Pancreas (tissue), 10 donors: Measurements from ENCODE around the gene TLX1. TPM values are rescaled to one million over a fixed set of nuclear protein-coding genes. Genes with fewer than 3 reads are reported as not detected.

Experiments used
- ATAC-seq, 4 donors: fragments of 200-7000 bp; cut with Tn5 transposase; one replicate each; pipeline versions ENCODE4 v1.8.0 to v1.9.1; 2020; ENCODE audit warnings: mild to moderate bottlenecking in 4 of 4, moderate library complexity in 4 of 4
- DNase-seq, 6 donors: peaks; one replicate each; pipeline ENCODE4 v3.0.0-alpha.2; 2020
- FAIRE-seq: peaks from 2 replicates; lab custom pipeline; 2012; peaks lifted over from hg19 to GRCh38; lab: Jason Lieb, UNC
- H3K27ac ChIP-seq, 4 donors: fragments of 200-600 bp; sonication (generic); 1 replicate in 3 of 4; 2 replicates in 1 of 4; pipeline versions ENCODE4 v1.5.0 to v1.8.0; 2020
- H3K27me3 ChIP-seq, 4 donors: fragments of 200-600 bp; one replicate each; pipeline ENCODE4 v1.8.0; 2021
- H3K36me3 ChIP-seq, 3 donors: fragments of 200-600 bp; sonication (generic) in 1 of 3; one replicate each; pipeline versions ENCODE4 v1.5.0 to v1.8.0; 2020 to 2021
- H3K4me1 ChIP-seq, 3 donors: fragments of 200-600 bp; one replicate each; pipeline ENCODE4 v1.8.0; 2021
- H3K4me3 ChIP-seq, 4 donors: fragments of 200-600 bp; sonication (generic) in 2 of 4; one replicate each; pipeline versions ENCODE4 v1.5.0 to v1.8.0; 2020 to 2021
- H3K9me3 ChIP-seq, 4 donors: fragments of 200-600 bp; one replicate each; pipeline ENCODE4 v1.8.0; 2021
- CTCF ChIP-seq, 4 donors: fragments of 200-600 bp; sonication (generic) in 3 of 4; IDR thresholded peaks; one replicate each; pipeline versions ENCODE4 v1.5.0 to v1.8.0; 2021; ENCODE audit warnings: antibody characterized with exemption in 4 of 4
- WGBS, 2 donors: extraction: QIAGEN DNeasy Blood & Tissue Kit; methylation state at CpG; one replicate each; pipeline ENCODE4 v1.1.7; 2013; 5-methylcytosine and 5-hydroxymethylcytosine counted together
- intact Hi-C, 3 donors: fragments of 100-400 bp; cut with DNase I; formaldehyde crosslinking; loops; one replicate each; pipeline versions ENCODE4 v1.11.1 to v1.14.2; 2022
- polyA plus RNA-seq, 2 donors: library from polyadenylated mRNA; stranded (reverse); fragments of 200-250 nt; gene quantifications; one replicate each; pipeline ENCODE4 v1.2.3, GENCODE V29; 2013
- total RNA-seq, 6 donors: library from RNA; stranded (reverse); fragmentation: NEBNext Ultra II Directional in 4 of 6; extraction: Animal tissue kit (Norgen Biotek cat#: 25700) in 4 of 6; gene quantifications; one replicate each; pipeline versions ENCODE4 v1.2.1 to v1.2.4, GENCODE V29; 2021 to 2023
- donor health status: healthy with polysubstance abuse.
- donor health status: DM: no; HTN: no; CAD: no; lungs with moderate emphysema.
- donor health status: DM: no; HTN: no; CAD: no.
- donor health status: control.
- donor health status: control.
- donor health status: Bipolar disorder and iron deficiency.
- donor health status: DM: yes; HTN: yes; CAD: no.
- donor health status: DM: no; HTN: no; CAD: no.
- donor health status: DM: no; HTN: no; CAD: no.
- donor health status: DM: yes; HTN: yes; CAD: no.

Gene TLX1
- total and polyA plus RNA-seq, 8 donors: 0.11 to 0.19 TPM; not detected in 6

DNA sequence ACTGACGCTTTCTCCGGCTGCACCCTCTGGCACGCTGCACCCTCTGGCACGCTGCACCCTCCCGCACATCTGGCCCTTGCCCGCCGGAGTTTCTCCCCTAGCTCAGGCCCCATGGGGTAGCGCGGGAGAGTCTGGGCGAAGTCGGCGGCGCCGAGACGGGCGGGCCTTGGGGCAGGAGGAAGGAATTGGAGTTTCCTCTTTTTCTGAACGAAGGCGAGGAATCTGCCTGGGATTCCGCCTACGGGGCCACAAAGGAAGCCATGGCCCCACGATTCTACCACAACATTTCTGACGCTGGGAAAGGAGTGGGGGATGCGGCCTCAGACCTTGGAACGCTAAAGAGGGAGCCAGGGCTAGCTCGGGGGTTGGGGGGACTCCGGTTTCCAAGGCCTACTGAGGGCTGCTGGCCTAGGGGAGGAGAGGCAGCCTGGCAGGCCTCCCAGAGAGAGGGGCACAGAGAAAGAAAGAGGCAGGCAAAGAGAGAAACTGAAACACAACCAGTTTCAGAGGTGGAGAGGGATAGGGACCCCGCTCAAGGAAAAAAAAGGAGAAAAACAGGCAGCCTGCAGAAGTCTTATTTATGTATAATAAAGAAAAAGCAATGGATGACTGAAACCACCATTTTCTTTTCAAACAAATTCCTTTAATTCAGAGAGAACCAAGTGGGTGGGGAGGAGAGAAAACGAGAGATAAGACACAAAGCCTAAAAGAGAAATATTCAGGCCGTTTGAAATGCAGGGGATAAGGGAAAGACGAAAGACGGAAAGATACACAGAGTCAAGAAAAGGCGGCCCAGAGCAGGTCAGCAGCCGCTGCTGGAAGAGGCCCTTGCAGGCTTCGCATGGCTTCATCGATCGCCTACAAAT is 4.3 kb downstream of the TLX1 start:
- TF ChIP-seq CTCF (IDR thresholded peaks at IDR 0.05): no peak
- Histone ChIP-seq H3K9me3 (no peaks in the 10 kb centered on the region), H3K27me3 (peaks cover 0 to 44% (median 13%) of the 10 kb centered on the region in 4 donors), H3K27ac (no peak overlapping the region), H3K4me3 (no peak overlapping the region), H3K36me3 (no peaks in the 10 kb centered on the region), H3K4me1 (peaks cover 0 to 10% (median 0%) of the 10 kb centered on the region in 3 donors)
- no peak for FAIRE-seq
- 16 to 20% methylated on average over 35 to 36 of the region's 36 CpGs for WGBS, 2 donors
- intact Hi-C loops: no loop called here
- no peak for ATAC-seq
- DNase-seq: peak in 1 of 6 donors; percentile 51

DNA sequence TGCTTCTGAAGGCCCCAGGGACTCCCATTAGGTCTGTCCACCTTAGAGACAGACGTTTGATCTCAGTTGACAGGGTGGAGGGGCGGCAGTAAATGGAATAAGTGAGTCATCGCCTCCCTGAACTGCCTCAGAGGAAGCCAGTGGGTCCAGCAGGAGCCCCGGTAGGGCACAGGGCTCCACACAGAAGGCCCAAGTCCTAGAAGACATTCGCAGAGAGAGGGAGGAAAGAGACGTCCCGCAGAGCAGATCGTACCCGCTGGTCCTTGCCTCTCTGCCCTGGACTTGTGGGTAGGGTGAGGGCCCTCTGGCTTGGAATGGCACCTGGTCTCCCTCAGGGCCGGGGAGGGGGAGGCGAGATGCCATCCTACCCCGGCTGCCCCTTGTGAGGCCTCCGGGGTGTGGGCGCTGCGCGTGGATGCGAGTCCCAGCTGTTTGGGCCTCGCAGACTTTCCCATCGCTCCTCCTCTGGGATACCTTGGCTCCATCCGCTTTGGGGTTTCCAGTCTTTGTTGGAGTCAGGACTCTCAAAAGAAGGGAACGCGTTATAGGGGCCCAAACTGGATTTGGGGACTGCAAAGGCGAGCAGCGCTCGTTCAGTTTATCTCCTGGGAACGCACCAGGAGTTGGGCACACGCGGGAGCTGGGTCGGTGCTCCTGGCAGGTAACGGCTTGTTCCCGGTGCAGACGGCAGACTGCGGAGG is 5.1 kb downstream of the TLX1 start:
- Histone ChIP-seq H3K27me3 (peaks cover 0 to 48% (median 16%) of the 10 kb centered on the region in 4 donors), H3K9me3 (no peaks in the 10 kb centered on the region), H3K4me3 (no peak overlapping the region), H3K27ac (no peak overlapping the region), H3K4me1 (peaks cover 0 to 10% (median 0%) of the 10 kb centered on the region in 3 donors), H3K36me3 (no peaks in the 10 kb centered on the region)
- intact Hi-C loops: no loop called here
- DNase-seq (no peak), FAIRE-seq (no peak), ATAC-seq (no peak)
- no peak for TF ChIP-seq CTCF (IDR thresholded peaks at IDR 0.05)
- 12 to 14% methylated on average over 33 of the region's 33 CpGs for WGBS, 2 donors

GRCh38 chr10:101136708-101137121 is 5.6 kb downstream of the TLX1 start:
- H3K27me3 ChIP-seq: peaks cover 0 to 51% (median 16%) of the 10 kb centered on the region in 4 donors
- H3K36me3 ChIP-seq: no peaks in the 10 kb centered on the region
- peaks cover 0 to 6% (median 0%) of the 10 kb centered on the region in 3 donors for H3K4me1 ChIP-seq
- no peaks in the 10 kb centered on the region for H3K9me3 ChIP-seq
- TF ChIP-seq CTCF (IDR thresholded peaks at IDR 0.05): no peak
- FAIRE-seq: no peak
- H3K4me3 ChIP-seq: no peak overlapping the region
- no peak overlapping the region for H3K27ac ChIP-seq
- no peak for DNase-seq
- WGBS, 2 donors: 17 to 20% methylated on average over 26 of the region's 26 CpGs
- intact Hi-C loops: no loop called here
- no peak for ATAC-seq

DNA sequence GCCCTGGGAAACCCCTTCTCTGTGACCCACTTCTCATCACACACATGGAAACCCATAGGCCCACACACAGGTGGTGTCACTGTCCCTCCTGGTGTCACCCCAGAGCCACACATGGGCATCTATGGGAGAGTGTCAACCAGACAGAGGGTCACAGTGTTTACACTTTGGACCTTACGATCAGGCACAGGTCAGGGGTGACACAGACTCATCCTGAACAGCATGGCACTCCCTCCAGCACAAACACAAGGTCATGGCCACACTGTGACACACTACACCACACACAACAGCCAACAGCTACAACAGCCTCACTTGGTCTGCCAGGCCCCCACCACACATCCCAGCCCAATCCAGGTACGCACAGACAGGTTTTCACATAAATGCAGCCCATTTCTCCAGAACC is 6.2 kb downstream of the TLX1 start:
- Histone ChIP-seq H3K4me1 (peaks cover 0 to 3% (median 0%) of the 10 kb centered on the region in 3 donors), H3K27me3 (peaks cover 0 to 51% (median 16%) of the 10 kb centered on the region in 4 donors), H3K27ac (no peak overlapping the region), H3K36me3 (no peaks in the 10 kb centered on the region), H3K4me3 (no peak overlapping the region), H3K9me3 (no peaks in the 10 kb centered on the region)
- FAIRE-seq (no peak), ATAC-seq (no peak), DNase-seq (no peak)
- intact Hi-C loops: no loop called here
- no peak for TF ChIP-seq CTCF (IDR thresholded peaks at IDR 0.05)
- 55 to 66% methylated on average over 2 of the region's 2 CpGs for WGBS, 2 donors
